ENCODE measurements around the gene CRY2.

Gene CRY2

DNA sequence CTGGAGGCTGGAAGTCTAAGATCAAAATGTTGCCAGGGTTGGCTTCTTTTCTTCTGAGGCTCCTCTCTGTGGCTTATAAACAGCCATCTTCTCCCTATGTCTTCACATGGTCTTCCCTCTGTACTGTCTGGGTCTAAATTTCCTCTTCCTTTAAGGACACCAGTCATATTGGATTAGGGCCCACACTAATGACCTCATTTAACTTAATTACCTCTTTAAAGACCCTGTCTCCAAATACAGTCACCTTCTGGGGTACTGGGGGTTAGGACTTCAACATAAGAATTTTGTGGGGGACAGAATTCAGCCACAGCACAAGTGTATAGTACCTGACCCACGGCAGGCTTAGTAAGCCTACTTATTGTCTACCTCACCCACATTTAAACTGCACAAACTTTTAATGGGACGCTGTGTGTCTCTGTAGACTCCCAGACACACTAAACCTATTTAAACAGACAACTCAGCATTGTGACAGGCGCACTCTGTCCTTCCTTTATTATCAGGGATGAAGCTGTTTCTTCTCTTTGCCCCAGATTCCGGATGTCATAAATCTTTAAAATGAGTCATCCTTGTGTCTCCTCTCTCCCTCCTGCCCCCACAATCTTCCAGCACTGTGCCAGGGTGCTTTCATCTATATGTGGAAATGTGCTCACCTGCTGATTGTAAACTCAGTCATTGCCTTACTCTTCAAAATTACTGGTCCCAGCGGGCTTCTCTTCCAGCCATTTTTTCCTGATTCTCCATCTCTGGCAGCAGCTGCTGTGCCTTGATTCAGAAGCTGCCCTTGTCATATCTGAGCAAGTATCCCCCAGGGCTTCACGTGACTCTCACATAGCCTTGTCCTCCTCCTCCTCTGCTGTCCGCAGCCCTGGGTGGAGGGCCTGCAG, 32.8 kb downstream of the CRY2 start:
- peak; percentile 80 for DNase-seq (ENCODE audit: low read depth)

DNA sequence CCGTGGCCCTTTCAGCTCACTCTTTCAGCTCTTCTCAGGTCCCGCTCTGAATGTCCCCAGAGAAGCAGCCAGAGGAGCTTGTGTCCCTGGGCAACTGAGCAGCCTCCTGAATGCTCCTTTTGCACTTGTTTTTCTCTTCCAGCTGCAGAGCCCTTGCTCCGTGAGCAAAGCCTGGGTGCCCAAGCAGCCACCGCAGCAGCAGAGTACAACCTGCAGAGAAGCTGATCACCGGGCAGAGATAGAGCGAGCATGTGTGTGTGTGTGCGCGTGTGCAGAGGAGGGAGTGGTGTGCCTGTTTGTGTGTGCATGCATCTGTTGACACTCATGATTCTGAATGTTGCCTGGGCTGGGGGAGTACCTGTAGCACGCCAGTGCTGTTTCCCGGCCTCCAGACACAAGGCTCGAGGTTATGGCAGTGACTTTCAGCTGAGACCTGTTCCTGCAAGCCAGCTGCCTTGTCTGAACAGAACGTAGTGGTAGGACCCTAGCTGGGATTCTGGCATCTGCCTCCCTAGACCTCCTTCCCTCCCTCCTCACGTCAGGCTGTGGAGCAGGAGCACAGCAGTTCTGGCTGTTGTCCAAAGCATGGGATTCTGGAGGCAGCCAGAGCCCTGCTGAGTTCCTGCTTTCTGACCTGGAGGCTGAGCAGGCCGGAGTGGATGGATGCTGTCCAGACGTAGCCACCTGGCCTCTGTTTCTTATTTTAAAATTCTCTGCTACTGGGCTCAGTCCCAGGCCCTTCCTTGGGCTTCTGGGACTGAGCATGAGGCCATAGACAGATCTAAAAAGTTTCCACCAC, 33.7 kb downstream of the CRY2 start:
- DNase-seq (ENCODE audit: low read depth) = no peak

DNA sequence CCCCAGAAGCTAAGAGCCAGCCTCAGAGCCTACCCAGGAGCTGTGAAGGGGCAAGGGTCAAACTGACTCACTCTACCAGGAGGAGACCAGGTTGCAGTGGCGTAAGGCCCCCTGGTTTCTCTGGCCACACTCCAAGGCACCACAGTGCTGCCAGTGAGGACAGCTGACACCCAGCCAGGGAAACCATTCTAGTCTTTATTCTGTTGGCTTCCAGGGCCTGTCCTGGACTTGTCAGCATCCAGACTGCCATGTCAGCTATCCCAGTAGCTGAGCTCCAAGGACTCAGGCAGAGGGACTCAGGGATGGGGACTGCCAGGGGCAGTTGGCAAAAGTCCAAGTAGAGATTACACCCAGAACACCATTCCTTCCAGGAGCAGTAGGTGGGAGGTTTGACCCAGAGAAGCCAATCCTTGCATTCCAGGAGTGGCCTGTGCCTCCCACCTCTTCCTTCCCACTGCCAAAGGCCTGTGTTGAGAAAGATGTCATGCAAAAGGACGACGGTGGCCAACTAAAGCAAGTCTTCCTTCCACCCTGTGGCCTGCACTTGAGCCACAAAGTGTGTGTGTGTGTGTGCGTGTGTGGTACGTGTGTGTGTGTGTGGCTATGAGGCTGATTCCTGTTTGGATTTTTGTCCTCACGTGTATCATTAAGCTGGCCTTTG, 34.6 kb downstream of the CRY2 start:
- peak; percentile 17 for DNase-seq (ENCODE audit: low read depth)

GRCh38 chr11:45884596-45885185, 37.4 kb downstream of the CRY2 start:
- no peak for DNase-seq (ENCODE audit: low read depth)

DNA sequence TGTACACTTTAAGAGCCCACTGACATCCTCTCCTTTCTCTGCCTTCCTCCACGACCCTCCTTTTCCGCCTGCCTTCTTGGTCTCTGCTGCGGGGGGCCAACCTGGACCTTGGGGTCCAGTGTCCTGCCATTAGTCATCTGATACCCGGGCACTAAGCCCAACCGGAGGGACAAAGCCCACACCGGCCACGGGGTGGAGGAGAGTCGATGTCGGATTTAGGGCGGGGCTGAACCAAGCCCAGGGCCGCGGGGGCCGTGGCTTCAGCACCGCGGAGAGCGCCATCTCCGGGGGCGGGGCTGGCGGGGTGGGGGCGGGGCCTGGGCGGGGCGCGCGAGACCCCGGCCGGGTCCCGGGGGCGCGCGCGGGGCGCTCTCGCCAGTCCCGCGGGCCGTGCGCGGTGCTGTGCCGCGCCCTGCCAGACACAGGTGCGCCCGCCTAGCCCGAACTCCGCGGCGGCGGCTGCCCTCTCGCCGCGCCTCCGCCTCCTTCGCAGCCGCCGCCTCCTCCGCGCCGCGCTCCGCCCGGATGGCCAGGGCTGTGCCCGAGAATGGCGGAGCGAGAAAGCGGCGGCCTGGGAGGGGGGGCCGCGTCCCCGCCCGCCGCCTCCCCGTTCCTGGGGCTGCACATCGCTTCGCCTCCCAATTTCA, 38.1 kb downstream of the CRY2 start, which contains the start of gene MAPK8IP1:
Gene MAPK8IP1 (plus strand): TSS at position 378 of the 647 bp plus-strand sequence. CDS start 170 bp downstream, at position 548.
- no peak for DNase-seq (ENCODE audit: low read depth)

- no peak for DNase-seq (ENCODE audit: low read depth)
These were observed 38.8 kb downstream of the CRY2 start for GRCh38 chr11:45885921-45886721.

DNA sequence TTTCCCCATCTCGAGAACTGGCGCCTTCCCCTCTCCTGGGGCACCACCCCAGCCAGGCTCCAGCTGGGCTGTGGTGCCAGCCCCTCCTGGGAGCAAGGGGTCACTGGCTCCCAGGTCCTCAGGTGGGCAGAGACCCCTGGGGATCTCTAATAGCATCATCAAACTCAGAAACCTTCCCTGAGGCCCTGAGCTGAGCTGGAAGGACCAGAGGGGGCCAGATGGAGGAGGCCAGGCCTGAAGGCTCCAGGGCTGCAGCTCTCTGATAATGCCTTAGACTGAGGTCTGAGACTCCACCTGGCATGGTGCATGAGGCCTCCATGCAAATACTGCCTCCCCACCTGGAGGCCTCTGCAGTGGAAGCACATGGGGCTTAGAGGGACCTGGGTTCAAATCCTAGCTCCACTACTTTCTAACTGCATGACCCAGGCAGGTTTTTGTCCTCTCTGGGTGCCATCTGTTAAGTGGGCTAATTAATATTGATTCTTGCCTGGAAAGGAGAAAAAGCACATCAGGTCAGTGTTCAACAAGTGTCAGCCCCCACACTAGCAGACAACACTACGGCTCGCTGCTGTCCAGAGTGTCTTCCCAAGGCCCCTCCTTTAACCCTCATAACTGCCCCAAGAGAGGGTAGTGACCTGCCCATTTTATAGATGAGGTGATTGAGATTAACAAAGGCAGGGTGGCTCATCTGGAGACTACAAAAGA, 39.7 kb downstream of the CRY2 start:
- DNase-seq (ENCODE audit: low read depth) = no peak

- no peak for DNase-seq (ENCODE audit: low read depth)
These were observed 40.3 kb downstream of the CRY2 start for GRCh38 chr11:45887587-45887986.

- no peak for DNase-seq (ENCODE audit: low read depth)
These were observed 42.3 kb downstream of the CRY2 start for GRCh38 chr11:45889555-45889954.

DNA sequence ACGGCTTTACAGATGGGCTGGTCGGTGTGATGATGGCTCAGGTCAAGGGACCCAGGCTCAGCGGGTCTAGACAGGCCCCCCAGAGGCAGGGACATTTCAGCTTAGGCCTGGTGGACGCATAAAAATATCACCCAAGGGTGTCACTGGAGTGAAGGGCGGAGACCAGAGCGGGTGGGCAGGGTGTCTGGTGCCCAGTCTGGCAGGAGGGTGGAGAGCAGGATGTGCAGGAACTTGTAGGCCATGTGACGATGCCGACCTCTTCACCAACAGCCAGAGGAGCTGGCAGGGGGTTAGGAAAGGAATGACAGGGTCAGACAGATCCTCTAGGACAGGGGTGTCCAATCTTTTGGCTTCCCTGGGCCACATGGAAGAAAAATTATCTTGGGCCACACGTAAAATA, 42.7 kb downstream of the CRY2 start:
- no peak for DNase-seq (ENCODE audit: low read depth)

DNA sequence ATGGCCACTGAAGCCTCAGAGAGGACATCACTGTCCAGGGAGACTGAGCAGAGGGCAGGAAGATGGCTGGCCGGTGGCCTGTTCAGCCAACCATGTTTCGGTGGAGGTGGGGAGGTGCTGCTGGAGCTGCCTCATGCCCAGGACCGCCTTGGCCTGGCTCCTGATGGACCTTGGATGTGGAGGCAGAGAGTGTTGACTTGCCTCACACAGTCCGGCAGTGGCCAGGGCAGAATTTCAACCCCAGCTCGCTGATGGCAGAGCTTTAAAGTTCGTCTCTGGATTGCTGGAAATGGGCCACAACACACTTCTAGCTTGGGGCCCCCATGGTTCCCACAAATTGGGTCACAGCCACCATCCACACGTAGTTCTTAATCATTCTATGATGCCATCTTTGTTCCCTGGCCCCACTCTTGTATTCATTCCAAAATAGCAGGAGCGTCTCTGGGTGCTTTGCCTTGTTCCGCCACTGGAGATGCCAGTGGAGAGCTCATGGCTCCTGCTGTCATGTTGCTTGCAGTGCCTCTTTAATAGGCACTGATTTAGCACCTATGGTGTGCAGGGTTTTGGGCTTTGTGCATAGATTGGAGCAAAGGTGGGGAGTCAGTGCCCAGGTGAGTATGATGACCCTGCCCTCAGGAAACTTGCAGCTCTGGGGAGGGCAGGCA, 43.7 kb downstream of the CRY2 start:
- DNase-seq (ENCODE audit: low read depth) = no peak

DNA sequence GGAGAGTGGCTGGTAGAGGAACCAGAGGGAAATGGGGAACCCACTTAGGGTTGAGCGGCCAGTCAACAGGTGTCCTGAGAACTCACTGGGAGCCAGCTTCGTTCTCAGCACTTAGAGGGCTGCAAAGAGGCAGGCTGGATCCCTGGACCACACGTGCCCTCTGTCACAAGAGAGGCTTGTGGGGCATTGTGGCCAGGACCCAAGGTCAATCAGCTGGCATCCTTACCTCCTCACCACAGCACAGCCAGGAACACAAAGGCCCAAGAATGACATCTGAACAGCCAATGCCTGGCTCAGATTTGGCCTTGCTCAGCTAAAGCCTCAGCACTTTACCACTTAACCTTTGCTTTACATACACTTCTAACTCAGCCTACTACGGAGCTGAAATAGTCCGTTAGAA, 45.6 kb downstream of the CRY2 start:
- DNase-seq (ENCODE audit: low read depth) = no peak

- no peak for DNase-seq (ENCODE audit: low read depth)
These were observed 47.4 kb downstream of the CRY2 start for GRCh38 chr11:45894555-45895247.

DNA sequence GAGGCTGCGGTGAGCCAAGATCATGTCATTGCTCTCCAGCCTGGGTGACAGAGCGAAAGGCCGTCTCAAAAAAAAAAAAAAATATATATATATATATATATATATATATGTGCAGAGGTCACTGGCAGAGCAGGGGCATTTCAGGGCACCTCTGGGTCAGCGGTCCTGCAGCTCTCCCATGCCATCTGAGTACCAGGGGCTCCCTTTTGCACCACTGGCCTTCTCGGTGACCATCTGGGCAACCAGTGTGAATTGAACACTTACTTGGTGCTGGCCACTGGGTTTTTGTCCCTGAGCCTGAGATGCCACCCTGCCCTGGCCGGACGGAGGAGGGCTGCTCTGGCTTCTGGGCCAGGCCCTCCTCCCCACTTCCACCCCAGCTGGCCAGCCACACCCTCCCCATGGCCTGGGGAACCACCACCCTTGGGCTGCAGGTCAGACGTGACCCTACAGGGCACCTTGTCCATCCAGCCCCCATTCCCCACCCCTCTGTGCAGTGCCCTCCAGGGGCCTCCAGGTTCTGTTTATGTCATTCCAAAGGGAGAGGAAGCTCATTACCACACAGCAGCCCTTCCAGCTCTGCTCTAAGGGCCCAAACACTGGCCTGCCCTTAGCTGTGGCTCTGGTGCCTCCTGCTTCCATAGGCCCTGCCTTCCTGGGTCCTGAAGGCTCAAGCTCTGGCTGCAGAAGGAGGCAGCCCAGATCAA, 48.4 kb downstream of the CRY2 start:
- no peak for DNase-seq (ENCODE audit: low read depth)

DNA sequence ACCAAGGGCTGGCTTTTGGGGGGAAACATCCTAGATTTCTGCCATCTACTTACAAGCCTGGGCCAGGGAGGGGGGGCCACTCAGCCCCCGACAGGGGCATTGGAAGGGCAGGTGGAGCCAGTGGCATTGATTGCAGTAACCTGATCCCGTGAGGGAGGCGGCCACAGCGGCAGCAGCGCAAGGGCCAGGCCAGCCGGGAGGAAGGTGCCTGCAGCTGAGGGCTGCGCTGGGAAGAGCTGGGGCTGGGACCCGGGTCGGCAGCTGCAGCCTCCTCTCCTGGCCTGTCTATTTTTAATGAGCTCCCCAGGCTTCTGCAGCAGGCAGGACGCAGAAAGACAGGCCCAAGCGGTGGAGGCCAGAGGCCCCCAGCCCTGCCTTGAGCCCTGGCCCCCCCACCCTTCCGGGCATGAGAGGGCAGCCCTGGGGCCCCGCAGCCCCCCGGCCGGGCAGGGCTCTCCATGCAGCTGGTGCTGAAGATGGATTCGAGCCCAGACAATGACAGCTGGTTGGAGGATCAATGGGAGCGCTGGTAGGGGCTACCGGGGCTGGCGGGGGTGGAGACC, 49.2 kb downstream of the CRY2 start:
- DNase-seq (ENCODE audit: low read depth) = no peak

GRCh38 chr11:45897556-45897955, 50.3 kb downstream of the CRY2 start:
- DNase-seq (ENCODE audit: low read depth) = no peak

DNA sequence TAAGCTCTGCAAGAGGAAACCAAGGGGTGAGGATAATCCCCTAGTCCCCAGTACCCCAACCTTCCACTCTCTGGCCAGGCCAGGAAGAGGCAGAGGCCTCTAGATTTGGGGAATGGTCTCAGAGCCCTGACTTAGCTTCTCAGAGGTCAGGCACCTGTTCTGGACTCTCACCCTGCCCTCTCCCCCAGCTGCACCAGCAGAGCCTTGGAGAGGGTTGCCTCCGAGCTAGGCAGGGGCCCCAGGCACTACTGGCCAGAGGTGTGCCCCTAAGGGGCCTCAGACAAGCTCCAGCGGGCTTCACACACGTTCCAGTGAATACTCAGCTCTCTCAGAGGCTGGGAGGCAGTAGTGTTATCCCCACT, 51.8 kb downstream of the CRY2 start:
- DNase-seq (ENCODE audit: low read depth) = no peak
